ENCODE data around the gene MUC5B. TPM values are rescaled to one million over a fixed set of nuclear protein-coding genes. Genes with fewer than 3 reads are reported as not detected.

Gene MUC5B
- total RNA-seq, 1 donor from 2014 or later, result not detected

GRCh38 chr11:1269957-1270356 is 47.1 kb downstream of the MUC5B start:
- H3K27ac Mint-ChIP-seq (ENCODE audit: unreplicated experiment), result no peak overlapping the region
- peaks cover 4% of the 10 kb centered on the region for H3K36me3 Mint-ChIP-seq (ENCODE audit: low read depth, unreplicated experiment)
- no peak for DNase-seq (ENCODE audit: low spot score)
- peaks cover 7% of the 10 kb centered on the region for H3K27me3 Mint-ChIP-seq (ENCODE audit: unreplicated experiment)
- TF ChIP-seq, protein P1, sequence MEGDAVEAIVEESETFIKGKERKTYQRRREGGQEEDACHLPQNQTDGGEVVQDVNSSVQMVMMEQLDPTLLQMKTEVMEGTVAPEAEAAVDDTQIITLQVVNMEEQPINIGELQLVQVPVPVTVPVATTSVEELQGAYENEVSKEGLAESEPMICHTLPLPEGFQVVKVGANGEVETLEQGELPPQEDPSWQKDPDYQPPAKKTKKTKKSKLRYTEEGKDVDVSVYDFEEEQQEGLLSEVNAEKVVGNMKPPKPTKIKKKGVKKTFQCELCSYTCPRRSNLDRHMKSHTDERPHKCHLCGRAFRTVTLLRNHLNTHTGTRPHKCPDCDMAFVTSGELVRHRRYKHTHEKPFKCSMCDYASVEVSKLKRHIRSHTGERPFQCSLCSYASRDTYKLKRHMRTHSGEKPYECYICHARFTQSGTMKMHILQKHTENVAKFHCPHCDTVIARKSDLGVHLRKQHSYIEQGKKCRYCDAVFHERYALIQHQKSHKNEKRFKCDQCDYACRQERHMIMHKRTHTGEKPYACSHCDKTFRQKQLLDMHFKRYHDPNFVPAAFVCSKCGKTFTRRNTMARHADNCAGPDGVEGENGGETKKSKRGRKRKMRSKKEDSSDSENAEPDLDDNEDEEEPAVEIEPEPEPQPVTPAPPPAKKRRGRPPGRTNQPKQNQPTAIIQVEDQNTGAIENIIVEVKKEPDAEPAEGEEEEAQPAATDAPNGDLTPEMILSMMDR (IDR thresholded peaks at IDR 0.05; ENCODE audit: unreplicated experiment), result no peak
- no peaks in the 10 kb centered on the region for H3K9me3 Mint-ChIP-seq (ENCODE audit: unreplicated experiment)
- no peak overlapping the region for H3K4me3 Mint-ChIP-seq (ENCODE audit: unreplicated experiment)
- H3K4me1 Mint-ChIP-seq (ENCODE audit: unreplicated experiment), result no peaks in the 10 kb centered on the region

DNA sequence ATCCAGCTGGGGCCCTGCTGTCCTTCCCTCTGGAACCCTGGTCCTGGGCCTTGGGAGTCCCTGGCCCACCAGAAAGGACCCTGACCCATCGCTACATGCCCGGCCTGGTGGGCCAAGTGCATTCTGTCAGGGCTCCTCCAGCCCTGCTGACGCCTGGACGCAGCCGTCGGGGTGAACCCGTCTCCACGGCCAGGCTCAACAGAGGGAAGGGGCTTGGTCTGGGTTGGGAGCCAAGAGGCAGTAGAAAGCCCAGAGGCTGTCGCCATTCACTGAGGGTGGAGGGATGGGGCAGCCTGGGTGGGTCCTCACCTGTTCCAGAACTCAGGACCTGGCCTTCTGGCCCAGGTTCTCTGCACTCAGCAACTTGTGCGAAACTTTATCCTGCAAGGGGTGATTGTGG is 47.6 kb downstream of the MUC5B start:
- DNase-seq (ENCODE audit: low spot score), result no peak
- Mint-ChIP-seq H3K4me1 (ENCODE audit: unreplicated experiment) (no peaks in the 10 kb centered on the region), H3K36me3 (ENCODE audit: low read depth, unreplicated experiment) (peaks cover 4% of the 10 kb centered on the region), H3K9me3 (ENCODE audit: unreplicated experiment) (no peaks in the 10 kb centered on the region), H3K27me3 (ENCODE audit: unreplicated experiment) (peaks cover 7% of the 10 kb centered on the region), H3K4me3 (ENCODE audit: unreplicated experiment) (no peak overlapping the region), H3K27ac (ENCODE audit: unreplicated experiment) (no peak overlapping the region)
- TF ChIP-seq, protein P1 (IDR thresholded peaks at IDR 0.05; ENCODE audit: unreplicated experiment), result no peak

GRCh38 chr11:1271002-1271401 is 48.1 kb downstream of the MUC5B start:
- H3K27ac Mint-ChIP-seq (ENCODE audit: unreplicated experiment), result no peak overlapping the region
- no peak for DNase-seq (ENCODE audit: low spot score)
- no peak overlapping the region for H3K4me3 Mint-ChIP-seq (ENCODE audit: unreplicated experiment)
- peaks cover 4% of the 10 kb centered on the region for H3K36me3 Mint-ChIP-seq (ENCODE audit: low read depth, unreplicated experiment)
- TF ChIP-seq, protein P1 (IDR thresholded peaks at IDR 0.05; ENCODE audit: unreplicated experiment), result no peak
- peaks cover 7% of the 10 kb centered on the region for H3K27me3 Mint-ChIP-seq (ENCODE audit: unreplicated experiment)
- no peaks in the 10 kb centered on the region for H3K9me3 Mint-ChIP-seq (ENCODE audit: unreplicated experiment)
- no peaks in the 10 kb centered on the region for H3K4me1 Mint-ChIP-seq (ENCODE audit: unreplicated experiment)

- TF ChIP-seq, protein P1 (IDR thresholded peaks at IDR 0.05; ENCODE audit: unreplicated experiment), result no peak
- H3K4me3 Mint-ChIP-seq (ENCODE audit: unreplicated experiment), result no peak overlapping the region
- DNase-seq (ENCODE audit: low spot score), result no peak
- H3K36me3 Mint-ChIP-seq (ENCODE audit: low read depth, unreplicated experiment), result peaks cover 5% of the 10 kb centered on the region
- peaks cover 10% of the 10 kb centered on the region for H3K27me3 Mint-ChIP-seq (ENCODE audit: unreplicated experiment)
- H3K9me3 Mint-ChIP-seq (ENCODE audit: unreplicated experiment), result no peaks in the 10 kb centered on the region
- H3K4me1 Mint-ChIP-seq (ENCODE audit: unreplicated experiment), result no peaks in the 10 kb centered on the region
- H3K27ac Mint-ChIP-seq (ENCODE audit: unreplicated experiment), result no peak overlapping the region
Measured at GRCh38 chr11:1271406-1271805, 48.5 kb downstream of the MUC5B start.

DNA sequence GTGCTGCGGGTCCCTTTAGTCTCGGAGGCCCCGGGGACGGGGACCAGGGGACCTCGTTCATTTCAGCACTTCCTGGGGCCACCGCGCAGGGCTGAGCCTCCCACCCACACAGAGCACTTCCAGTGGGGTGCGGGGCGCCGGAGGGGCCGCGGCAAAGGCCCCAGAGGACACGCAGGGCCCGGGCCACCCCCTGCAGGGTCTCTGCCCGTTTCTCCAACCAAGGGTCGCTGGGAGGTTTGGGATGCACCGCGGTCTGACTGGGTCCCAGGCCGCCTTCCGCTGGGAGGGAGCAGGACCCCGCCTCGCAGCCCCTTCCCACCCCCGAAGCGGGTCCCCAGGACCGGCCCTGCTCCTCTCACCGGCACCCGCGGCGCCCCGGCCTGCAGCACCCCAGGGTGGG is 49.1 kb downstream of the MUC5B start:
- H3K4me3 Mint-ChIP-seq (ENCODE audit: unreplicated experiment), result no peak overlapping the region
- H3K36me3 Mint-ChIP-seq (ENCODE audit: low read depth, unreplicated experiment), result peaks cover 9% of the 10 kb centered on the region
- peaks cover 11% of the 10 kb centered on the region for H3K27me3 Mint-ChIP-seq (ENCODE audit: unreplicated experiment)
- TF ChIP-seq, protein P1 (IDR thresholded peaks at IDR 0.05; ENCODE audit: unreplicated experiment), result no peak
- H3K9me3 Mint-ChIP-seq (ENCODE audit: unreplicated experiment), result no peaks in the 10 kb centered on the region
- H3K4me1 Mint-ChIP-seq (ENCODE audit: unreplicated experiment), result no peaks in the 10 kb centered on the region
- no peak overlapping the region for H3K27ac Mint-ChIP-seq (ENCODE audit: unreplicated experiment)
- DNase-seq (ENCODE audit: low spot score), result no peak

All from endothelial cell (in vitro differentiated cells).